Measurements from ENCODE around the gene PAFAH2. TPM values are rescaled to one million over a fixed set of nuclear protein-coding genes. Genes with fewer than 3 reads are reported as not detected.

PAFAH2 gene
- total and polyA plus RNA-seq, 2 of the 8 experiments (the other 6 are each of a cell fraction or from before 2014, with no cell fraction given), result 7.7 to 9.3 TPM

GRCh38 chr1:26017606-26018005, 19.7 kb upstream of the PAFAH2 start:
- TF ChIP-seq BCL11A (IDR thresholded peaks at IDR 0.05; ENCODE audit: low read depth in 2 of 2, low read length in 2 of 2) (no peak), KDM5A (IDR thresholded peaks at IDR 0.05; ENCODE audit: low read length) (no peak), BACH1 (IDR thresholded peaks at IDR 0.05; ENCODE audit: low read length) (no peak), ATF2 (IDR thresholded peaks at IDR 0.05; ENCODE audit: low read length) (no peak), GTF2F1 (IDR thresholded peaks at IDR 0.05; ENCODE audit: borderline replicate concordance, low read depth, low read length) (no peak), EZH2 (IDR thresholded peaks at IDR 0.05; ENCODE audit: low read depth, low read length, severe bottlenecking) (no peak), FOSL1 (IDR thresholded peaks at IDR 0.05; ENCODE audit: insufficient read depth, low read depth, low read length) (no peak), JUND (IDR thresholded peaks at IDR 0.05; ENCODE audit: low read length) (no peak), NRF1 (IDR thresholded peaks at IDR 0.05; ENCODE audit: low read depth, low read length) (no peak), TEAD4 (IDR thresholded peaks at IDR 0.05; ENCODE audit: low read depth, low read length) (no peak), RAD21 (IDR thresholded peaks at IDR 0.05 in 1 of 2, conservative IDR thresholded peaks at IDR 0.05 in 1 of 2; ENCODE audit: low read depth in 2 of 2, low read length in 2 of 2) (no peak), MAFK (IDR thresholded peaks at IDR 0.05; ENCODE audit: low read depth, low read length) (no peak), SIRT6 (IDR thresholded peaks at IDR 0.05; ENCODE audit: low read length) (no peak)
- Histone ChIP-seq H4K8ac (ENCODE audit: extremely low read depth, insufficient read depth, low read length) (peak overlapping the region; percentile 31; the same call in 1 of the 2 replicates), H2BK5ac (ENCODE audit: low read depth, low read length) (no peak overlapping the region), H2BK120ac (replicated peaks; ENCODE audit: low read depth, low read length) (no peak overlapping the region), H4K20me1 (replicated peaks in 1 of 2; ENCODE audit: control insufficient read depth in 1 of 2, insufficient read depth in 2 of 2, low read length in 2 of 2) (no peaks in the 10 kb centered on the region), H3K79me1 (ENCODE audit: low read depth, low read length) (no peaks in the 10 kb centered on the region), H3K14ac (ENCODE audit: insufficient read length) (no peak overlapping the region), H3K27me3 (replicated peaks in 1 of 4; ENCODE audit: control insufficient read depth in 3 of 4, extremely low read depth in 1 of 4, insufficient read depth in 3 of 4, low read length in 3 of 4) (no peaks in the 10 kb centered on the region), H3K27ac (ENCODE audit: low read depth, low read length) (no peak overlapping the region), H2AFZ (ENCODE audit: low read length) (no peak overlapping the region), H3K4me3 (ENCODE audit: extremely low read depth in 1 of 4, insufficient read depth in 2 of 4, low read depth in 3 of 4, low read length in 4 of 4) (no peak overlapping the region), H3K9ac (replicated peaks in 1 of 4; ENCODE audit: extremely low read depth in 1 of 4, low read depth in 3 of 4, low read length in 3 of 4) (no peak overlapping the region), H2BK12ac (ENCODE audit: low read depth, low read length) (no peak overlapping the region), H3K4me2 (ENCODE audit: insufficient read depth in 1 of 2, low read depth in 2 of 2, low read length in 2 of 2) (no peak overlapping the region), H3K23me2 (ENCODE audit: low read depth, low read length) (peaks cover 3% of the 10 kb centered on the region; the same call in 1 of the 2 replicates), H2BK15ac (ENCODE audit: low read length) (no peak overlapping the region), H3K9me3 (ENCODE audit: insufficient read depth in 2 of 2, low read depth in 1 of 2, low read length in 1 of 2) (no peaks in the 10 kb centered on the region), H3K18ac (ENCODE audit: extremely low read depth, low read length) (no peak overlapping the region), H2BK20ac (ENCODE audit: low read length) (no peak overlapping the region), H3K4ac (replicated peaks; ENCODE audit: insufficient read length, low read depth, low read length) (no peak overlapping the region), H3K36me3 (ENCODE audit: control insufficient read depth in 2 of 4, insufficient read depth in 4 of 4, low read length in 3 of 4) (no peaks in the 10 kb centered on the region), H3K4me1 (replicated peaks in 1 of 4; ENCODE audit: control insufficient read depth in 3 of 4, insufficient read depth in 4 of 4, low read length in 3 of 4) (peaks cover 0 to 19% (median 12%) of the 10 kb centered on the region in 4 experiments; a peak in 6 of 7 replicates), H3K56ac (replicated peaks; ENCODE audit: insufficient read length, low read depth, low read length) (no peak overlapping the region), H3K79me2 (ENCODE audit: control insufficient read depth in 1 of 2, insufficient read depth in 2 of 2, low read length in 2 of 2) (no peaks in the 10 kb centered on the region), H4K91ac (replicated peaks; ENCODE audit: insufficient read length, low read length) (no peak overlapping the region), H2AK5ac (ENCODE audit: low read depth, low read length) (no peak overlapping the region), H3K23ac (ENCODE audit: insufficient read length) (no peak overlapping the region), H4K5ac (ENCODE audit: insufficient read length, low read depth, low read length) (no peak overlapping the region)
- ChIA-PET POLR2A (ENCODE audit: partially characterized antibody) (interaction anchor here (0.6 to 1.7 kb wide), 4 partner anchors 18 to 142 kb away, joined by 3 to 5 read pairs (median 3); partner anchors contain the start of gene PAQR7), CTCF (ENCODE audit: partially characterized antibody) (interaction anchor here (0.6 to 3.0 kb wide), 9 partner anchors 8 to 440 kb away, joined by 3 to 17 read pairs (median 4); no protein-coding TSS in a partner anchor)
- FAIRE-seq, result no peak
- WGBS, 2 experiments (ENCODE audit: extremely low coverage in 1 of 2, insufficient coverage in 1 of 2, insufficient read length in 1 of 2, insufficient replicate concordance in 2 of 2, low coverage in 1 of 2, low lambda C conversion rate in 2 of 2, missing lambda C conversion rate in 1 of 2), result 77% methylated on average over 6 of the region's 6 CpGs; no CpG with 5 or more reads in 1 of the 2 experiments
- DNase-seq (ENCODE audit: low read depth in 1 of 2, low spot score in 2 of 2), result no peak

All from H1 (cell line).